ENCODE data around the gene LMTK2.

The LMTK2 gene

GRCh38 chr7:98167653-98168052 lies 61.0 kb downstream of the LMTK2 start:
- H3K4me2 ChIP-seq (ENCODE audit: insufficient read depth, low read length): no peak overlapping the region
- H3K4me1 ChIP-seq (ENCODE audit: insufficient read depth, low read length): no peaks in the 10 kb centered on the region
- H3K9me3 ChIP-seq (ENCODE audit: insufficient read depth, low read length, severe bottlenecking): no peaks in the 10 kb centered on the region
- H3K27me3 ChIP-seq (ENCODE audit: insufficient read depth, low read length, poor library complexity): no peaks in the 10 kb centered on the region
- no peak overlapping the region for H2AFZ ChIP-seq (ENCODE audit: low read depth, low read length)
- no peak for DNase-seq
- peaks cover 13% of the 10 kb centered on the region for H3K36me3 ChIP-seq (ENCODE audit: insufficient read depth, low read length)
- H3K4me3 ChIP-seq (ENCODE audit: low read depth in 1 of 2, low read length in 2 of 2): no peak overlapping the region
- TF ChIP-seq EZH2 (IDR thresholded peaks at IDR 0.05; ENCODE audit: borderline replicate concordance, low read depth, low read length, severe bottlenecking) (no peak), CTCF (IDR thresholded peaks at IDR 0.05; ENCODE audit: borderline replicate concordance, extremely low read depth, low read length, poor library complexity, severe bottlenecking) (no peak)
- peaks cover 20% of the 10 kb centered on the region for H4K20me1 ChIP-seq (ENCODE audit: insufficient read depth, low read length)
- no peak overlapping the region for H3K9ac ChIP-seq (ENCODE audit: low read depth, low read length)
- no peak overlapping the region for H3K27ac ChIP-seq (ENCODE audit: low read length)
- ATAC-seq (ENCODE audit: insufficient read depth, low read depth): no peak
- H3K79me2 ChIP-seq (ENCODE audit: insufficient read depth, low read length): 0 out of 2 replicates have a peak, but pooled peaks cover 3% of the 10 kb centered on the region

GRCh38 chr7:98168181-98168903 lies 61.7 kb downstream of the LMTK2 start:
- Histone ChIP-seq H3K9me3 (ENCODE audit: insufficient read depth, low read length, severe bottlenecking) (no peaks in the 10 kb centered on the region), H3K27me3 (ENCODE audit: insufficient read depth, low read length, poor library complexity) (no peaks in the 10 kb centered on the region), H3K9ac (ENCODE audit: low read depth, low read length) (no peak overlapping the region), H3K79me2 (ENCODE audit: insufficient read depth, low read length) (0 out of 2 replicates have a peak, but pooled peaks cover 3% of the 10 kb centered on the region), H3K4me1 (ENCODE audit: insufficient read depth, low read length) (no peaks in the 10 kb centered on the region), H3K4me2 (ENCODE audit: insufficient read depth, low read length) (no peak overlapping the region), H3K4me3 (ENCODE audit: low read depth in 1 of 2, low read length in 2 of 2) (no peak overlapping the region), H3K27ac (ENCODE audit: low read length) (no peak overlapping the region), H2AFZ (ENCODE audit: low read depth, low read length) (no peak overlapping the region), H3K36me3 (ENCODE audit: insufficient read depth, low read length) (peaks cover 17% of the 10 kb centered on the region), H4K20me1 (ENCODE audit: insufficient read depth, low read length) (peaks cover 17% of the 10 kb centered on the region)
- TF ChIP-seq CTCF (IDR thresholded peaks at IDR 0.05; ENCODE audit: borderline replicate concordance, extremely low read depth, low read length, poor library complexity, severe bottlenecking) (peak; percentile 55), EZH2 (IDR thresholded peaks at IDR 0.05; ENCODE audit: borderline replicate concordance, low read depth, low read length, severe bottlenecking) (no peak)
- DNase-seq (peak; percentile 19), ATAC-seq (ENCODE audit: insufficient read depth, low read depth) (no peak)

- Histone ChIP-seq H4K20me1 (ENCODE audit: insufficient read depth, low read length) (peaks cover 13% of the 10 kb centered on the region; the same call in 1 of the 2 replicates), H3K9ac (ENCODE audit: low read depth, low read length) (no peak overlapping the region), H3K36me3 (ENCODE audit: insufficient read depth, low read length) (peaks cover 17% of the 10 kb centered on the region), H3K79me2 (ENCODE audit: insufficient read depth, low read length) (no peaks in the 10 kb centered on the region), H2AFZ (ENCODE audit: low read depth, low read length) (no peak overlapping the region), H3K4me2 (ENCODE audit: insufficient read depth, low read length) (no peak overlapping the region), H3K27me3 (ENCODE audit: insufficient read depth, low read length, poor library complexity) (no peaks in the 10 kb centered on the region), H3K4me1 (ENCODE audit: insufficient read depth, low read length) (no peaks in the 10 kb centered on the region), H3K27ac (ENCODE audit: low read length) (no peak overlapping the region), H3K4me3 (ENCODE audit: low read depth in 1 of 2, low read length in 2 of 2) (no peak overlapping the region), H3K9me3 (ENCODE audit: insufficient read depth, low read length, severe bottlenecking) (no peaks in the 10 kb centered on the region)
- TF ChIP-seq EZH2 (IDR thresholded peaks at IDR 0.05; ENCODE audit: borderline replicate concordance, low read depth, low read length, severe bottlenecking) (no peak), CTCF (IDR thresholded peaks at IDR 0.05; ENCODE audit: borderline replicate concordance, extremely low read depth, low read length, poor library complexity, severe bottlenecking) (no peak)
- no peak for ATAC-seq (ENCODE audit: insufficient read depth, low read depth)
- DNase-seq: no peak
Measured at GRCh38 chr7:98168904-98169621, 62.4 kb downstream of the LMTK2 start.
